GM20000 (cell line): Measurements from ENCODE around the gene ROBO4.

Experiments
- DNase-seq: peaks from one replicate; pipeline ENCODE4 v3.0.0; 2012; ENCODE audit warnings: low spot score
- CTCF ChIP-seq: IDR thresholded peaks from 2 replicates; pipeline ENCODE4 v1.5.1; 2012; ENCODE audit warnings: mild to moderate bottlenecking, control low read depth; ENCODE audit errors: extremely low read depth, missing control alignments

The ROBO4 gene

GRCh38 chr11:124879493-124880289, 18.0 kb downstream of the ROBO4 start:
- no peak for TF ChIP-seq CTCF
- no peak for DNase-seq

GRCh38 chr11:124878759-124879492, 18.7 kb downstream of the ROBO4 start:
- TF ChIP-seq CTCF: no peak
- DNase-seq: no peak

GRCh38 chr11:124877910-124878758, 19.5 kb downstream of the ROBO4 start:
- TF ChIP-seq CTCF: no peak
- DNase-seq: no peak

- no peak for TF ChIP-seq CTCF
- no peak for DNase-seq
These were observed 20.1 kb downstream of the ROBO4 start for GRCh38 chr11:124877631-124877909.

DNA sequence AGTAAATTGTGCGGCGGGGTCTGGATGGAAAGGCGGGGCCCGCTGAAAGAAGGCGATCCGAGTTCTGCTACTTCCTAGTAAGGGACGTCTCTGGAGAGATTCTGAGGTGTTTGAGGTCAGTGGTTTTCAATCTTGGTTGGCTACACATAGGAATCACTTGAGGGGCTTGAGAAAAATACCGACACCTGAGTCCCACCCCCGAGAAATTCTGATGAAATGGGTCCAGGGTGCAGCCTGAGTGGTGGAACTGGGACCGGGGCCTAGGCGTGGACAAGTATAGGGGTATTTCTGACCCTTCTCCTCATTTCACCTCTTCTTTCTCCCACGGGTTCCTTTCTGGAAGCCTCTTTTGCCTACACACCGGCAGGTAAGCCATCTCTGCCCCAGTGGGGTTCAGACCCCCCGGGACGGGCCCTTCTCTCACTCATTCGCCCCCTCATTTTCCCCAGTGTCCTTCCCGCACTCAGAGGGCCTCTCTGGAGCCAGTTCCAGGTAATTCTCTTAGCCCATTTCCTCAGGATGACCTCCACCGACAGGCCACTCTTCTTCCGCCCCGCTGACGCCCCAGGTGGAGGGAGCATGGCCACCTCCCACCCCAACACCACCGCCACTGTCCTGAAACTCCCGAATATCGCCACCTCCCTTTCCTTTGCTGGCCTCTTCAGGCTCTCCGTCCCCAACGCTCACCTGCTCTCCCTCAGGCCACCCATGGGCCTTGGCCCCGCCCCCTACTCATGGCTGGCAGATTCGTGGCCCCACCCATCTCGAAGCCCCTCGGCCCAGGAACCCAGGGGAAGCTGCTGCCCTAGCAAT, 20.6 kb downstream of the ROBO4 start:
- no peak for TF ChIP-seq CTCF

DNA sequence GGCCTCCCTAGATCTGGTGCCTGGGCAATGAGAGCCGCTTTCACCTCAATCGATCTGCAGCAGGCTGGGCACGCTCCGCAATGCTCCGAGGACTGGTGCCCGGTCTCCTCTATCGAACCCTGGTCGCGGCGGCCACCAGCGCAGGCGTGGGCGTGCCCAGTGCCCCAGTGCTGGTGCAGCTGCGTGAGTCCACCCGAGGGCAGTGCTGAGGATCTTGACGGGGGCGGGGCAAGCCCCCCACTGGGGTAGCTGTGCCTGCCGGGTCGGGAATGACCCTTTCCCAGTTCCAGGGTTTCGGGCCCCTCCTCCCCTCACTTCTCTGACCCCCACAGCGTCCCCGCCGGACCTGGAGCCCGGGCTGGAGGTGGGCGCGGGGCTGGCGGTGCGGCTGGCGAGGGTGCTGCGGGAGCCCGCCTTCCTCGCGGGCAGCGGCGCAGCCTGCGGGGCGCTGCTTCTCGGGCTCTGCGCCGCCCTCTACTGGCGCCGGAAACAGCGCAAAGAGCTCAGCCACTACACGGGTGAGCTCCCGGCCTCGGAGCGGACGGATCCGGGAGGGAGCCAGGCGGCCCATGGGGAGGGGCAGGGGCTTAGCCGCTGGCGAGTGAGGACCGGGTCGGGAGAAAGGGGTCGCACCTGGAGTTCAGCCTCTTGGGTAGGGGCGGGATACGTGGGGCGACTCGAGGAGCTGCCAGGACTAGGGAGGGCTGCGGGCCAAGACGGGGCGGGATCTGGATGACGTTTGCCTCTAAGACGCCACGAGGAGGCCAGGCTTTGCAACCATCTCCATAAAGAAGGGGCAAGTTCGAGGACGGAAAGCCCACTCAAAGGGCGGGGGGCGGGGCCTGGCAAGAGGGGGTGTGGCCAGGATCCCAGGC, 21.5 kb downstream of the ROBO4 start:
- TF ChIP-seq CTCF: peak; percentile 88
- peak; percentile 92 for DNase-seq

More for the DNA sequence above, 20.6 kb downstream of the ROBO4 start:
- peak; percentile 38 for DNase-seq
